Muscle layer of colon (tissue), 2 donors: ENCODE data around the gene ZNF221.
"Not testable (repeated sequence)": the region's sequence is repeated elsewhere in the genome, so short reads cannot be mapped to it uniquely, and the experiment has no call there.

Experiments used
- H3K27ac ChIP-seq: one replicate; pipeline ENCODE4 v1.7.0; 2013; ENCODE audit warnings: low read depth, mild to moderate bottlenecking, low read length, moderate library complexity
- H3K27me3 ChIP-seq, 2 donors: one replicate each; pipeline ENCODE4 v1.7.0; 2013; ENCODE audit warnings: low read length in 2 of 2, mild to moderate bottlenecking in 2 of 2; ENCODE audit not compliant: insufficient read depth in 2 of 2, control insufficient read depth in 1 of 2
- H3K36me3 ChIP-seq: one replicate; pipeline ENCODE4 v1.7.0; 2013; ENCODE audit warnings: mild to moderate bottlenecking, low read length; ENCODE audit not compliant: insufficient read depth
- H3K4me1 ChIP-seq: one replicate; pipeline ENCODE4 v1.7.0; 2013; ENCODE audit warnings: mild to moderate bottlenecking, low read length; ENCODE audit not compliant: insufficient read depth
- H3K4me3 ChIP-seq, 2 donors: one replicate each; pipeline ENCODE4 v1.7.0; 2013; ENCODE audit warnings: low read length in 2 of 2, low read depth in 1 of 2, mild to moderate bottlenecking in 1 of 2, moderate library complexity in 1 of 2
- H3K9ac ChIP-seq: one replicate; pipeline ENCODE4 v1.7.0; 2013; ENCODE audit warnings: low read length
- H3K9me3 ChIP-seq: one replicate; pipeline ENCODE4 v1.7.0; 2013; ENCODE audit warnings: mild to moderate bottlenecking, low read length
- donor health status: abdominal sarcoma.
- donor health status: Adenocarcinoma of cecum.

ZNF221 gene

GRCh38 chr19:43934055-43934984 is 16.7 kb upstream of the ZNF221 start:
- H3K36me3 ChIP-seq: peaks cover 26% of the 10 kb centered on the region
- H3K27me3 ChIP-seq: no peaks in the 10 kb centered on the region
- peak overlapping the region; percentile 84 for H3K27ac ChIP-seq
- no peaks in the 10 kb centered on the region for H3K9me3 ChIP-seq
- H3K9ac ChIP-seq: peak overlapping the region; percentile 73
- peak overlapping the region; percentile 78 for H3K4me3 ChIP-seq
- peaks cover 13% of the 10 kb centered on the region for H3K4me1 ChIP-seq

- Histone ChIP-seq H3K27ac (peak within 1 kb of the TSS; percentile 84), H3K9me3 (no peaks in the 10 kb centered on the region), H3K4me3 (peak within 1 kb of the TSS; percentile 78), H3K36me3 (peaks cover 18% of the 10 kb centered on the region), H3K27me3 (no peaks in the 10 kb centered on the region), H3K4me1 (peaks cover 13% of the 10 kb centered on the region), H3K9ac (peak within 1 kb of the TSS; percentile 73)
Measured at GRCh38 chr19:43934985-43935708, 15.9 kb upstream of the ZNF221 start, which contains the start of gene ZNF45. Gene ZNF45 (minus strand): TSS chr19:43935282. CDS start chr19:43922185, 13,097 bp downstream.

- no peaks in the 10 kb centered on the region for H3K27me3 ChIP-seq
- peaks cover 10% of the 10 kb centered on the region for H3K36me3 ChIP-seq
- H3K9me3 ChIP-seq: no peaks in the 10 kb centered on the region
- H3K9ac ChIP-seq: no peak overlapping the region
- no peak overlapping the region for H3K4me3 ChIP-seq
- H3K27ac ChIP-seq: no peak overlapping the region
- peaks cover 13% of the 10 kb centered on the region for H3K4me1 ChIP-seq
Measured at GRCh38 chr19:43936188-43936587, 14.8 kb upstream of the ZNF221 start.

- Histone ChIP-seq H3K36me3 (no peaks in the 10 kb centered on the region), H3K9me3 (no peaks in the 10 kb centered on the region), H3K4me3 (no peak overlapping the region), H3K9ac (no peak overlapping the region), H3K27ac (no peak overlapping the region), H3K27me3 (no peaks in the 10 kb centered on the region), H3K4me1 (peaks cover 6% of the 10 kb centered on the region)
Measured at GRCh38 chr19:43939557-43940260, 11.3 kb upstream of the ZNF221 start.

GRCh38 chr19:43940719-43941118 is 10.3 kb upstream of the ZNF221 start:
- H3K27me3 ChIP-seq: no peaks in the 10 kb centered on the region
- H3K27ac ChIP-seq: no peak overlapping the region
- no peak overlapping the region for H3K4me3 ChIP-seq
- H3K9me3 ChIP-seq: no peaks in the 10 kb centered on the region
- H3K36me3 ChIP-seq: no peaks in the 10 kb centered on the region
- H3K4me1 ChIP-seq: peaks cover 2% of the 10 kb centered on the region
- no peak overlapping the region for H3K9ac ChIP-seq

- Histone ChIP-seq H3K27ac (no peak overlapping the region), H3K27me3 (no peaks in the 10 kb centered on the region), H3K4me3 (no peak overlapping the region), H3K36me3 (no peaks in the 10 kb centered on the region), H3K9ac (no peak overlapping the region), H3K4me1 (no peaks in the 10 kb centered on the region), H3K9me3 (no peaks in the 10 kb centered on the region)
Measured at GRCh38 chr19:43941209-43941608, 9.8 kb upstream of the ZNF221 start.

GRCh38 chr19:43947412-43947811 is 3.6 kb upstream of the ZNF221 start:
- H3K4me3 ChIP-seq, H3K27me3 ChIP-seq, H3K9ac ChIP-seq, H3K4me1 ChIP-seq, H3K27ac ChIP-seq, H3K36me3 ChIP-seq, H3K9me3 ChIP-seq: not testable (repeated sequence)

- peaks cover 16% of the 10 kb centered on the region for H3K9me3 ChIP-seq
Measured at GRCh38 chr19:43949803-43950202, 1.2 kb upstream of the ZNF221 start.

GRCh38 chr19:43956827-43957226 is 5.8 kb downstream of the ZNF221 start:
- Histone ChIP-seq H3K27ac (no peak overlapping the region), H3K4me1 (no peaks in the 10 kb centered on the region), H3K4me3 (no peak overlapping the region), H3K36me3 (peaks cover 8% of the 10 kb centered on the region), H3K9me3 (peaks cover 56% of the 10 kb centered on the region), H3K9ac (no peak overlapping the region), H3K27me3 (no peaks in the 10 kb centered on the region)

More at GRCh38 chr19:43949803-43950202, 1.2 kb upstream of the ZNF221 start:
- H3K4me1 ChIP-seq, H3K27ac ChIP-seq, H3K36me3 ChIP-seq, H3K4me3 ChIP-seq, H3K9ac ChIP-seq, H3K27me3 ChIP-seq: not testable (repeated sequence)

- H3K27ac ChIP-seq: no peak overlapping the region
- H3K4me3 ChIP-seq: peak overlapping the region in 1 of 2 donors; percentile 14
- peaks cover 66% of the 10 kb centered on the region for H3K9me3 ChIP-seq
- peaks cover 12% of the 10 kb centered on the region for H3K36me3 ChIP-seq
- no peaks in the 10 kb centered on the region for H3K27me3 ChIP-seq
- H3K9ac ChIP-seq: no peak overlapping the region
- H3K4me1 ChIP-seq: no peaks in the 10 kb centered on the region
Measured at GRCh38 chr19:43957891-43958290, 6.9 kb downstream of the ZNF221 start.

- H3K36me3 ChIP-seq: peaks cover 23% of the 10 kb centered on the region
- H3K27me3 ChIP-seq: no peaks in the 10 kb centered on the region
- no peaks in the 10 kb centered on the region for H3K4me1 ChIP-seq
- no peak overlapping the region for H3K4me3 ChIP-seq
- H3K9ac ChIP-seq: no peak overlapping the region
- no peak overlapping the region for H3K27ac ChIP-seq
- peaks cover 71% of the 10 kb centered on the region for H3K9me3 ChIP-seq
Measured at GRCh38 chr19:43960411-43960810, 9.4 kb downstream of the ZNF221 start.
